Endothelial cell of umbilical vein (primary cell): ENCODE results near the gene TMC4. TPM values are rescaled to one million over a fixed set of nuclear protein-coding genes. Genes with fewer than 3 reads are reported as not detected.

ENCODE experiments used
- BruUV-seq: library from RNA; stranded (reverse); fragments of 400-500 nt; replicated peaks from 2 replicates; lab custom pipeline; 2021; lab: Mats Ljungman, UMichigan
- CTCF ChIA-PET: fragments of 300-600, 350-600 bp; sonication (Branson Sonifier 250); formaldehyde crosslinking; loops from one replicate; lab custom pipeline; 2021; ENCODE audit warnings: antibody characterized with exemption, inconsistent platforms; lab: Charles Lee
- POLR2A ChIA-PET: fragments of 300-600, 350-600 bp; sonication (Branson Sonifier 250); formaldehyde crosslinking; loops from one replicate; lab custom pipeline; 2021; ENCODE audit warnings: antibody characterized with exemption, inconsistent platforms; lab: Charles Lee
- DNase-seq: peaks from one replicate; pipeline ENCODE4 v3.0.0-alpha.2; 2011; ENCODE audit warnings: low read depth, low spot score
- FAIRE-seq: peaks from 2 replicates; lab custom pipeline; 2011; peaks lifted over from hg19 to GRCh38; lab: Jason Lieb, UNC
- H2AFZ ChIP-seq: 2 replicates; pipeline ENCODE4 v1.6.0; 2012; ENCODE audit warnings: low read depth, low read length, control low read depth, inconsistent platforms
- H3K27ac ChIP-seq: 2 replicates; pipeline ENCODE4 v1.5.1; 2011; ENCODE audit warnings: low read depth, mild to moderate bottlenecking, control low read depth, low read length, moderate library complexity; ENCODE audit not compliant: insufficient read depth
- H3K27me3 ChIP-seq, 2 experiments: 2 replicates each; pipeline versions ENCODE4 v1.6.0 to v1.6.1; 2011; ENCODE audit warnings: low read length in 2 of 2, mixed read lengths in 1 of 2; ENCODE audit not compliant: control insufficient read depth in 2 of 2, insufficient read depth in 2 of 2
- H3K36me3 ChIP-seq, 2 experiments: 2 replicates in 1 of 2; 3 replicates in 1 of 2; pipeline ENCODE4 v1.5.1; 2011; ENCODE audit warnings: low read length in 2 of 2, mild to moderate bottlenecking in 1 of 2, moderate library complexity in 1 of 2; ENCODE audit not compliant: control insufficient read depth in 2 of 2, insufficient read depth in 2 of 2; ENCODE audit errors: extremely low read depth in 1 of 2
- H3K4me1 ChIP-seq: 3 replicates; pipeline ENCODE4 v1.5.1; 2011; ENCODE audit warnings: mild to moderate bottlenecking, low read length; ENCODE audit not compliant: control insufficient read depth, insufficient read depth; ENCODE audit errors: extremely low read depth
- H3K4me2 ChIP-seq: 2 replicates; pipeline ENCODE4 v1.6.1; 2011; ENCODE audit warnings: low read length, control low read depth, mixed read lengths; ENCODE audit not compliant: insufficient read depth
- H3K4me3 ChIP-seq, 3 experiments: fragments of 200-600 bp in 1 of 3; sonication (generic), shearing (Covaris generic) in 1 of 3; replicated peaks in 1 of 3; 2 replicates each; pipeline ENCODE4 v1.5.1; 2011 to 2016; ENCODE audit warnings: control low read depth in 3 of 3, low read length in 3 of 3, mild to moderate bottlenecking in 2 of 3, inconsistent platforms in 1 of 3, low read depth in 1 of 3, moderate library complexity in 1 of 3; ENCODE audit not compliant: insufficient read depth in 1 of 3
- H3K79me2 ChIP-seq: 2 replicates; pipeline ENCODE4 v1.6.0; 2012; ENCODE audit warnings: low read length, inconsistent platforms; ENCODE audit not compliant: control insufficient read depth, insufficient read depth
- H3K9ac ChIP-seq: replicated peaks from 2 replicates; pipeline ENCODE3; 2011; ENCODE audit warnings: low read length, control low read depth; ENCODE audit not compliant: insufficient read depth; ENCODE audit errors: extremely low read depth
- H3K9me1 ChIP-seq: replicated peaks from 3 replicates; pipeline ENCODE4 v1.6.0; 2011; ENCODE audit warnings: mild to moderate bottlenecking, low read length; ENCODE audit not compliant: control insufficient read depth, insufficient read depth; ENCODE audit errors: extremely low read depth
- H3K9me3 ChIP-seq: replicated peaks from 2 replicates; pipeline ENCODE4 v1.5.1; 2012; ENCODE audit warnings: low read length, inconsistent platforms; ENCODE audit not compliant: control insufficient read depth, insufficient read depth
- H4K20me1 ChIP-seq: replicated peaks from 2 replicates; pipeline ENCODE3; 2011; ENCODE audit warnings: mild to moderate bottlenecking, low read length; ENCODE audit not compliant: control insufficient read depth, insufficient read depth; ENCODE audit errors: extremely low read depth
- EZH2 ChIP-seq: IDR thresholded peaks from 2 replicates; pipeline ENCODE4 v1.6.1; 2012; ENCODE audit warnings: borderline replicate concordance, low read depth, mild to moderate bottlenecking, moderate library complexity, low read length, inconsistent platforms; ENCODE audit not compliant: severe bottlenecking
- FOS ChIP-seq: IDR thresholded peaks from 2 replicates; pipeline ENCODE4 v1.6.1; 2011; ENCODE audit warnings: mild to moderate bottlenecking, low read length, moderate library complexity, borderline replicate concordance; ENCODE audit not compliant: insufficient read depth
- GATA2 ChIP-seq: IDR thresholded peaks from 2 replicates; pipeline ENCODE4 v1.7.0; 2011; ENCODE audit warnings: low read depth, mild to moderate bottlenecking, moderate library complexity, mixed read lengths, low read length; ENCODE audit not compliant: insufficient read length, insufficient read depth
- JUN ChIP-seq: IDR thresholded peaks from 2 replicates; pipeline ENCODE4 v1.6.1; 2011; ENCODE audit warnings: borderline replicate concordance, low read depth; ENCODE audit not compliant: insufficient read length, insufficient read depth
- MAX ChIP-seq: IDR thresholded peaks from 2 replicates; pipeline ENCODE4 v1.6.1; 2011; ENCODE audit not compliant: insufficient read depth, insufficient read length
- MYC ChIP-seq: IDR thresholded peaks from one replicate; pipeline ENCODE4 v1.6.1; 2011; ENCODE audit warnings: mild to moderate bottlenecking, low read depth, low read length
- POLR2A ChIP-seq: IDR thresholded peaks from 2 replicates; pipeline ENCODE4 v1.6.1; 2012; ENCODE audit warnings: low read depth, mild to moderate bottlenecking, control low read depth, low read length
- POLR2AphosphoS5 ChIP-seq: IDR thresholded peaks from 2 replicates; pipeline ENCODE4 v1.6.1; 2012; ENCODE audit warnings: low read depth, mild to moderate bottlenecking, control low read depth, low read length, moderate library complexity; ENCODE audit not compliant: insufficient read depth
- dilution Hi-C: fragments of 300-500 bp; cut with MboI; formaldehyde crosslinking; loops from one replicate; pipeline ENCODE4 v1.15.0; 2019; ENCODE audit warnings: low sequenced_read_pairs; ENCODE audit not compliant: extremely low pct_ligation_motif_present
- intact Hi-C: fragments of 100-400 bp; cut with micrococcal nuclease; formaldehyde crosslinking; loops from one replicate; pipeline ENCODE4 v1.10.0; 2022
- polyA plus RNA-seq, 4 experiments: library from polyadenylated mRNA; depleted of rRNA in 3 of 4; stranded (reverse) in 3 of 4; unstranded in 1 of 4; fragments of >200 nt; gene quantifications; 2 replicates each; pipeline versions ENCODE4 v1.2.1 to v1.2.3, GENCODE V29; 2011 to 2012; ENCODE audit warnings: missing spikeins in 1 of 4
- total RNA-seq: library from RNA; stranded (reverse); gene quantifications from 2 replicates; pipeline ENCODE4 v1.2.3, GENCODE V29; 2021
- TF ChIP-seq, protein P1 (sequence below), 2 donors: IDR thresholded peaks; 1 replicate in 1 of 2; 2 replicates in 1 of 2; pipeline ENCODE4 v1.5.1; 2011; ENCODE audit warnings: low read length in 2 of 2, mild to moderate bottlenecking in 2 of 2, moderate library complexity in 2 of 2, control low read depth in 1 of 2, inconsistent platforms in 1 of 2, low read depth in 1 of 2; ENCODE audit not compliant: insufficient read depth in 1 of 2; ENCODE audit errors: extremely low read depth in 1 of 2

Gene TMC4
- total and polyA plus RNA-seq, 2 donors (not counting 3 experiments of a cell fraction or from before 2014, with no cell fraction given): 0.71 to 1.7 TPM

- intact Hi-C loops (no loop called here), dilution Hi-C loops (no loop called here)
- no peak overlapping the region for H2AFZ ChIP-seq
- H3K9me3 ChIP-seq: no peaks in the 10 kb centered on the region
- H4K20me1 ChIP-seq: no peaks in the 10 kb centered on the region
- no peak for FAIRE-seq
- H3K9ac ChIP-seq: no peak overlapping the region
- no peak for DNase-seq
- no peak overlapping the region for H3K27ac ChIP-seq
- no peaks in the 10 kb centered on the region for H3K9me1 ChIP-seq
- H3K4me3 ChIP-seq: no peak overlapping the region
- H3K4me1 ChIP-seq: no peaks in the 10 kb centered on the region
- H3K79me2 ChIP-seq: no peaks in the 10 kb centered on the region
- no peaks in the 10 kb centered on the region for H3K27me3 ChIP-seq
- ChIA-PET POLR2A (no interaction called here), CTCF (no interaction called here)
- peaks cover 9 to 39% of the 10 kb centered on the region in 2 experiments for H3K36me3 ChIP-seq
- BruUV-seq: no TSS peak
- TF ChIP-seq MYC (no peak), EZH2 (no peak), FOS (no peak), MAX (no peak), GATA2 (no peak), POLR2A (no peak), POLR2AphosphoS5 (no peak), JUN (no peak)
- TF ChIP-seq, protein P1, sequence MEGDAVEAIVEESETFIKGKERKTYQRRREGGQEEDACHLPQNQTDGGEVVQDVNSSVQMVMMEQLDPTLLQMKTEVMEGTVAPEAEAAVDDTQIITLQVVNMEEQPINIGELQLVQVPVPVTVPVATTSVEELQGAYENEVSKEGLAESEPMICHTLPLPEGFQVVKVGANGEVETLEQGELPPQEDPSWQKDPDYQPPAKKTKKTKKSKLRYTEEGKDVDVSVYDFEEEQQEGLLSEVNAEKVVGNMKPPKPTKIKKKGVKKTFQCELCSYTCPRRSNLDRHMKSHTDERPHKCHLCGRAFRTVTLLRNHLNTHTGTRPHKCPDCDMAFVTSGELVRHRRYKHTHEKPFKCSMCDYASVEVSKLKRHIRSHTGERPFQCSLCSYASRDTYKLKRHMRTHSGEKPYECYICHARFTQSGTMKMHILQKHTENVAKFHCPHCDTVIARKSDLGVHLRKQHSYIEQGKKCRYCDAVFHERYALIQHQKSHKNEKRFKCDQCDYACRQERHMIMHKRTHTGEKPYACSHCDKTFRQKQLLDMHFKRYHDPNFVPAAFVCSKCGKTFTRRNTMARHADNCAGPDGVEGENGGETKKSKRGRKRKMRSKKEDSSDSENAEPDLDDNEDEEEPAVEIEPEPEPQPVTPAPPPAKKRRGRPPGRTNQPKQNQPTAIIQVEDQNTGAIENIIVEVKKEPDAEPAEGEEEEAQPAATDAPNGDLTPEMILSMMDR (IDR thresholded peaks at IDR 0.05; ENCODE audit: extremely low read depth in 1 of 2, insufficient read depth in 1 of 2, low read depth in 1 of 2, low read length in 2 of 2): no peak
- no peak overlapping the region for H3K4me2 ChIP-seq
These were observed 44.0 kb downstream of the TMC4 start for GRCh38 chr19:54128796-54129616.
